ENCODE measurements around the gene SGMS1. TPM values are rescaled to one million over a fixed set of nuclear protein-coding genes. Genes with fewer than 3 reads are reported as not detected.

Gene SGMS1
- total RNA-seq, 1 experiment from 2014 or later: 24.7 TPM

- CTCF ChIA-PET: interaction anchor here (0.6 to 2.1 kb wide), 26 partner anchors 9 to 287 kb away, joined by 3 to 12 read pairs (median 3); no protein-coding TSS in a partner anchor
- Mint-ChIP-seq H3K4me1 (ENCODE audit: insufficient read depth, unreplicated experiment) (peaks cover 11% of the 10 kb centered on the region), H3K9me3 (ENCODE audit: unreplicated experiment) (no peaks in the 10 kb centered on the region), H3K36me3 (ENCODE audit: insufficient read depth, unreplicated experiment) (no peaks in the 10 kb centered on the region), H3K4me3 (ENCODE audit: unreplicated experiment) (no peak overlapping the region), H3K27ac (ENCODE audit: low read depth, unreplicated experiment) (no peak overlapping the region), H3K27me3 (ENCODE audit: insufficient read depth, unreplicated experiment) (no peaks in the 10 kb centered on the region)
- POLR2A ChIA-PET: interaction anchor here (0.8 to 5.5 kb wide), 5 partner anchors 13 to 97 kb away, joined by 3 to 63 read pairs (median 4); no protein-coding TSS in a partner anchor
- intact Hi-C loops (cut with micrococcal nuclease): loop anchor here (1.0 to 2.0 kb wide), 3 partner anchors 54 to 196 kb away; no protein-coding TSS in a partner anchor
- TF ChIP-seq CTCF (IDR thresholded peaks at IDR 0.05; ENCODE audit: unreplicated experiment): peak; percentile 63
- peak; percentile 68 for DNase-seq (ENCODE audit: unreplicated experiment)
- no TSS peak for BruUV-seq (replicated peaks)
Observed at GRCh38 chr10:50421026-50421719, 202.6 kb downstream of the SGMS1 start.

GRCh38 chr10:50420196-50420595, 203.6 kb downstream of the SGMS1 start:
- H3K4me3 Mint-ChIP-seq (ENCODE audit: unreplicated experiment): no peak overlapping the region
- POLR2A ChIA-PET: interaction anchor here (0.7 to 5.5 kb wide), 11 partner anchors 12 to 217 kb away, joined by 3 to 63 read pairs (median 3); no protein-coding TSS in a partner anchor
- peaks cover 11% of the 10 kb centered on the region for H3K4me1 Mint-ChIP-seq (ENCODE audit: insufficient read depth, unreplicated experiment)
- CTCF ChIA-PET: interaction anchor here (0.6 to 2.1 kb wide), 15 partner anchors 8 to 203 kb away, joined by 3 to 12 read pairs (median 4); partner anchors contain the start of gene ASAH2
- intact Hi-C loops (cut with micrococcal nuclease): loop anchor here (2.0 kb wide), 1 partner anchor 195 kb away; no protein-coding TSS in a partner anchor
- no peaks in the 10 kb centered on the region for H3K9me3 Mint-ChIP-seq (ENCODE audit: unreplicated experiment)
- DNase-seq (ENCODE audit: unreplicated experiment): no peak
- no peaks in the 10 kb centered on the region for H3K36me3 Mint-ChIP-seq (ENCODE audit: insufficient read depth, unreplicated experiment)
- BruUV-seq (replicated peaks): no TSS peak
- no peak for TF ChIP-seq CTCF (IDR thresholded peaks at IDR 0.05; ENCODE audit: unreplicated experiment)
- H3K27ac Mint-ChIP-seq (ENCODE audit: low read depth, unreplicated experiment): no peak overlapping the region
- H3K27me3 Mint-ChIP-seq (ENCODE audit: insufficient read depth, unreplicated experiment): no peaks in the 10 kb centered on the region

- Mint-ChIP-seq H3K36me3 (ENCODE audit: insufficient read depth, unreplicated experiment) (no peaks in the 10 kb centered on the region), H3K27me3 (ENCODE audit: insufficient read depth, unreplicated experiment) (no peaks in the 10 kb centered on the region), H3K4me3 (ENCODE audit: unreplicated experiment) (no peak overlapping the region), H3K27ac (ENCODE audit: low read depth, unreplicated experiment) (no peak overlapping the region), H3K9me3 (ENCODE audit: unreplicated experiment) (no peaks in the 10 kb centered on the region), H3K4me1 (ENCODE audit: insufficient read depth, unreplicated experiment) (peaks cover 11% of the 10 kb centered on the region)
- no peak for DNase-seq (ENCODE audit: unreplicated experiment)
- no peak for TF ChIP-seq CTCF (IDR thresholded peaks at IDR 0.05; ENCODE audit: unreplicated experiment)
- BruUV-seq (replicated peaks): no TSS peak
- CTCF ChIA-PET: interaction anchor here (0.6 to 2.1 kb wide), 10 partner anchors 8 to 202 kb away, joined by 3 to 12 read pairs (median 5); partner anchors contain the start of gene ASAH2
- POLR2A ChIA-PET: interaction anchor here (0.8 to 5.5 kb wide), 9 partner anchors 23 to 218 kb away, joined by 3 to 71 read pairs (median 3); no protein-coding TSS in a partner anchor
- intact Hi-C loops (cut with micrococcal nuclease): loop anchor here (2.0 to 5.0 kb wide), 3 partner anchors 92 to 195 kb away; no protein-coding TSS in a partner anchor
Observed at GRCh38 chr10:50419756-50420155, 204.0 kb downstream of the SGMS1 start.

- CTCF ChIA-PET: interaction anchor here (0.6 to 2.9 kb wide), 3 partner anchors 15 to 202 kb away, joined by 5 to 14 read pairs (median 5); no protein-coding TSS in a partner anchor
- BruUV-seq (replicated peaks): no TSS peak
- Mint-ChIP-seq H3K4me1 (ENCODE audit: insufficient read depth, unreplicated experiment) (peaks cover 11% of the 10 kb centered on the region), H3K27me3 (ENCODE audit: insufficient read depth, unreplicated experiment) (no peaks in the 10 kb centered on the region), H3K4me3 (ENCODE audit: unreplicated experiment) (peak overlapping the region; percentile 83), H3K27ac (ENCODE audit: low read depth, unreplicated experiment) (peak overlapping the region; percentile 91), H3K36me3 (ENCODE audit: insufficient read depth, unreplicated experiment) (no peaks in the 10 kb centered on the region), H3K9me3 (ENCODE audit: unreplicated experiment) (no peaks in the 10 kb centered on the region)
- no peak for DNase-seq (ENCODE audit: unreplicated experiment)
- no peak for TF ChIP-seq CTCF (IDR thresholded peaks at IDR 0.05; ENCODE audit: unreplicated experiment)
- POLR2A ChIA-PET: interaction anchor here (1.0 to 5.5 kb wide), 7 partner anchors 22 to 108 kb away, joined by 3 to 71 read pairs (median 5); no protein-coding TSS in a partner anchor
- intact Hi-C loops (cut with micrococcal nuclease): loop anchor here (2.0 to 5.0 kb wide), 2 partner anchors 92 to 142 kb away; no protein-coding TSS in a partner anchor
Observed at GRCh38 chr10:50419091-50419490, 204.7 kb downstream of the SGMS1 start.

Measured in MCF 10A (cell line).